HG03457 (cell line): ENCODE measurements around the gene STON1.
"Not testable (repeated sequence)": the region's sequence is repeated elsewhere in the genome, so short reads cannot be mapped to it uniquely, and the experiment has no call there.

Experiments
- ATAC-seq: cut with Tn5 transposase; IDR thresholded peaks from one replicate; pipeline ENCODE4 v1.9.1; 2021; ENCODE audit warnings: moderate number of reproducible peaks; ENCODE audit not compliant: unreplicated experiment

Gene STON1

DNA sequence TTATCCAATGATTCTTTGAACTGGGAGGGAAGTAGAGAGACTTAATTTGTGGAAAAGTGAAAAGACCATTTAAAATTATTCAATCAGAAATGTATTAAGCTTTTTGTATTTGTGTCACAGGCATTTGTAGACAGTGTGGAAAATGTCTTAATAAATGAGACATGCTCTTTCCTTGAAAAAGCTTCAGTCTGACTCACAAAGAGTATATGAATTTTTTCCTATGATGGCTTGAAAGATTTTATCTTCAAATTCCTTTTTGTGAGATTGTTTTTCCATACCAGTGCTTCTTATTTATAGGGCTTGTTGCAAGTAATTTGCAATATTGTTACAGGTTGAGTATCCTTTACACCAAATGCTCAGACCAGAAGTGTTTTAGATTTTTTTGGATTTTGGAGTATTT is 39.5 kb downstream of the STON1 start:
- ATAC-seq: no peak

DNA sequence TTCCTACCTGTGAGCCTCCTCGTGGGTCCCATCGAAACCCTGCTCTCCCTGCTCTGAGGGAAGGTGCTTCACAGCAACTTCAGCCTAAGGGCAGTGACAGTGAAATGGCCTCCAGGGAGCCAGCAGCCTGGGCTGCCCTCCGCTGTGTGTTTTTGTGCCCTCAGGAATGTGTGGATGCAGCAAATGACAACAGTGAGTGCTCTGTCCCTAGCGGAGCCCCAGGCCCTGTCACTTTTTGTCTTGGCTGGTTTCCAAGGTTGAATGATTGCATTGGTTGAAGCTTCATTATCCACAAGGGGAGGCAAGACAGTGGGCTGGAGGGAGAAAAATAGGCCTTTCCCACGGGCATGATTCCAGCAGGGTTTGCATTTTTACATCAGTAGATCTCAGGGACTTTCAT is 42.9 kb downstream of the STON1 start:
- ATAC-seq: no peak

DNA sequence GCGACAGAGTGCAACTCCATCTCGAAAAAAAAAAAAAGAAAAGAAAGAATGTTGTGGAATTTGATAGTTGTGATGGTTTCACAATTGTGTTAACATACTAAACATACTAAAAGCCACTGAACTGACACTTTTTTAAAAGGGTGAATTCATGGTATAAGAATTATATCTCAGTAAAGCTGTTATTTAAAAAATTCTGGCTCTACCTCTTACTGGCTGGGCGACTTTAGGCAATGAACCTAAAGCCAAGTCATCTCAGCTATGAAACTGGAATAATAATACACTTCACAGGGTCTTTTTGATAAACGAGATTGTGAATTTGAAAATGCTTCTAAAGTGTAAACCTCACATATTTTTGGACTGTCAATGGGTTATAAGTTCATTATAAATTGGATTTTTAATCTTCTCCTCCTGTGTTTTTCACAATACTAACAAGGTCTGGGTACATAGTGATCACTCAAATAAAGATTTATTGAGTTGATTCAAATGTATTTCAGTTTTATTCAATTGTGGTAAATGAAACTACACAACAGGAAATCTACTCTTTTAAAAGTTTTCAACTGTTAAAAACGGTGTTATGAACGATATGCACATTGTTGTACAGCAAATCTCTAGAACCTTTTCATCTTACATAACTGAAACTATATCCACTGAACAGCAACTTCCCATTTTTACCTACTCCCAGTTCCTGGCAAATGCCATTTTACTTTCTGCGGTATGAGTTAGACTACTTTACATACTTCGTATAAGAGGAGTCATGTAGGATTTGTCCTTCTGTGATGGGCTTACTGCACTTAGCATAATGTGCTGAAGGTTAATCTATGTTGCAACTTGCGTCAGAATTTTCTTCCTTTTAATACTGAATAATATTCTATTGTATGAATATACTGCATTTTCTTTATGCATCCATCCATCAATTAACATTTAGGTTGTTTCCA is 44.7 kb downstream of the STON1 start:
- no peak for ATAC-seq

DNA sequence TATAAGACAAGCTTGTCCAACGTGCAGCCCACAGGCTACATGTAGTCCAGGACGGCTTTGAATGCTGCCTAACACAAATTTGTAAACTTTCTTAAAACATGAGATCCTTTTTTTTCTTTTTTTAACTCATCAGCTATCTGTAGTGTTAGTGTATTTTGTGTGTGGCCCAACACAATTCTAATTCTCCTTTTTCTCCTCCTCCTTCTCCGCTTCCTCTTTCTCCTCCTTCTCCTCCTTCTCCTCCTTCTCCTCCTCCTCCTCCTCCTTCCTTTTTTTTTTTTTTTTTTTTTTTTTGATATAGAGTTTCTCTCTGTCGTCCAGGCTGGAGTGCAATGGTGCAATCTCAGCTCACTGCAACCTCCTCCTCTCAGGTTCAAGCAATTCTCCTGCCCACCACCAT is 48.4 kb downstream of the STON1 start:
- no peak for ATAC-seq

DNA sequence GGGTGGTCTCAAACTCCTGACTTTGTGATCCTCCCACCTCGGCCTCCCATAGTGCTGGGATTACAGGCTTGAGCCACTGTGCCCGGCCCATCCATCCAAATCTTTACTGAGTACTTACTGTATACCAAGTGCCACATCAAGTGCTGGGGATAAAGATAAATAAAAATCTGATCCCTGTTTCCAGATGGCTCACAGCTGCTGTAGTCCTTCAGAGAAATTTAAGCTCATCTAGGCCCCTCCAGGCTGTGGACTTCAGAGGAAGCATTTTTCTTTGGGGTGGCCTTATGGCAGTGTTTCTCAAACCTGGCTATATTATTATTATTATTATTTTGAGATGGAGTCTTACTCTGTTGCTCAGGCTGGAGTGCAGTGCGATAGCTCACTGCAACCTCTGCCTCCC is 54.0 kb downstream of the STON1 start:
- no peak for ATAC-seq

DNA sequence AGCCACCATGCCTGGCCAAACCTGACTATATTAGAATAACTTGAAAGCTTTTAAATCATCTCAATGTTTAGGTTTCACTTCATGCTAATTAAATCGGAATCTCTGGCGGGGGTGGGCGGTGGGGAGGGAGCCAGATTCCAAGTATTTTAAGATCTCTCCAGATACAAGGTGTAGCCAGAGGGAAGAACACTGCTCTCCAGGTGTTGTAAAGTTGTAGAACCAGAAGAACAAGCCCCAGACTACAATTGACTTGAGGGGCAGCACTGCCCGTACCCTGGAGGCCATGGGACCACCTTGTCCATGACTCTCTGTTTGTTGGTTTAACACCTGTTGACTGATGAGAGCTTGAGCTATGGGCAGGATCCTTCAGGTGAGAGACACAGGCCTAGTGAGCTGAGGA is 54.6 kb downstream of the STON1 start:
- no peak for ATAC-seq

DNA sequence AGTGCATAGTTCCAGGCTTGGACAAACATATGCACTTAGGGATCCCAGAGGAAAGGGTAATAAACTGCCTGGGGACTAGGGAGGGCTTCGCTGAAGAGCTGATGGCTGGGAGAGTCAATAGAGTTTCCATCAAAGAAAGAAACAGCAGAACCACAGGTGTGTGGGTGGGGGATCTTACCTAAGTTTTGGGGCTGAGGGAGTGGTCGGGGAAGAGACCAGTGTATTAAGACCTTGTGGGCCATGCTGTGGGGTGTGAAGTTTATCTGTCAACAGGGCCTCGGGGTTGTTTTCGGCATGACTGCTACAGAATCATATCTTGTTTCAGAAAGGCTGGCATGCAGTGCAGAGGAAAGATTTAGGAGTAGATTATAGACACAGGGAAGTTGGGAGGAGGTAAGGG is 56.5 kb downstream of the STON1 start:
- no peak for ATAC-seq

DNA sequence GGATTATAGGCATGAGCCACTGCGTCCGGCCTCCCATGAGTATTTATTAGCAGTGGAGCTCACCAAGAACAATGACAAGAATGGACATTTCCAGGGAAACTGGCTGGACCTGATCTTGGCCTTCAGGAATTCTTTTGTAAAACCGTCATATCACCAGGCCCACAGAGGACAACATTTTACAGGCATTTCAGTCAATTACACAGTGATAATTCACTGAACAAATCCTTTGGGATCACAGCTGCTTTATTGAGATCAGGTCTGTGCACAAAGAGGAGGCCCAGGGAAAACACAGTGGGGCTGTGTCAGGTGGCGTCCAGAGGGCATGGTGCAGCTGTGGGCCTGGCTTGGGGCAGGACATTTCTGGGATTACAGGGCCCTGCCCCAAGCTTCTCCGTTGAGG is 57.6 kb downstream of the STON1 start:
- ATAC-seq: no peak

DNA sequence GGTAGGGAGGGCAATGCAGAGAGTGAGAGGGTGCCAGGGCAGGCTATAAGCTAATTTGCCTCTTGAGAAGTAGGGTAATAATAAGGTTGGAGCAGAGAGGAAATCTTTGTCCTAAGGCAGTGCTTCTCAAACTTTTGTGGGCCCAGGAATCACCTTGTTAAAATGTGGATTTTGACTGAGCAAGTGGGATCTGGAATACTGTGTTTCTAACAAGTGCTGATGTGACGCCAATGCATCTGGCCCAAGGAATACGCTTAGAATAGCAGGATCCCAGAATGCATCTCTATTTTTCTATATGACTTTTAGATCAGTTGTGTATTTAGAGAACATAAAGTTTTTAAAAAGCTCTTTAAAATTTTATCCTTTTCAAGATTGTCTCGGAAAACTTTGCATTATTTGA is 58.0 kb downstream of the STON1 start:
- no peak for ATAC-seq

DNA sequence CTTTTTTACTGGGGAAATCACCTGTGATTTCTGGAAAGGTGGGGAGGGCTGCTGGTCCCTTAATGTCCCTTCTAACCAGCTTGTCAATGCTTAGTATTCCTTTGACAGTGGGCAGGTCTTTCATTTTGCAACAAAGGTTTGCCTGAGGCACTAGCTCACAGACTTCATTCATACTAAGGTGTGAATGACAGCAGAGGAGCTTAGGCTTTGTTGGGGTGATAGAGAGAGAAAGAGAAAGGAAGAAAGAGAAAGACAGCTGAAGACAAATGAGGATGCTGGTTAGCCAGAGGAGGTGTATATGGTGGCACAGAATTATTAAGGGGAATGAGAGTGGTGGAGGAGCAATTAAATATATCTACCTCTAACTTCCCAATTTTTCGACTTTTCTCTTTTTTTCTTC is 58.8 kb downstream of the STON1 start:
- ATAC-seq: no peak

DNA sequence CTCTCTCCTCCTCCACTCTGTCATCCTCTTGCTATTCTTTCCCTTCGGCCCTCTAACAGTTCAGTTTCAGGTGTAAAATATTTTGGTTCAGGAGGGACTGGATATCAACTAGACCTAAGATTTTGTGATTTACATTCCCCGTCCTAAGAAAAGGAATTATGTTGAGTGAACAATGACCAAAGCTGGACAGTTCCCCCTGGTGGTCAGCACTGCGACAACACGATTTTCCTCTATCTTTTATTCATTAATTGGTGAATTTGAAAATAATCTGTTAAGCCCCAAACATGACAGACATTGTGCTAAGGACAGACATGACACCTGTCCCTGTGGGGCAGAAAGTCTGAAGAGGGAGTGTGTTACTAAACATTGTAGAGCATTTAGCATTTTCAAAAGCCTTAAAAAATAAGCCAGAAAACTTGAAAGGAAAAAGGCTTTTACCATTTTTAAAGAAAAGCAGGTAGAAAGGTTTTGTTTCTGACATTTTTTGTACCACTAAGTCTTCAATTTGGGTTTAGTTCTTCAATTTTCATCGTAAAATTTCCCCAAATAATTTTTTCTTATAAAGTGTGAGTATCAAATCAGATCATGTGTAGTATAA is 59.3 kb downstream of the STON1 start:
- no peak for ATAC-seq

DNA sequence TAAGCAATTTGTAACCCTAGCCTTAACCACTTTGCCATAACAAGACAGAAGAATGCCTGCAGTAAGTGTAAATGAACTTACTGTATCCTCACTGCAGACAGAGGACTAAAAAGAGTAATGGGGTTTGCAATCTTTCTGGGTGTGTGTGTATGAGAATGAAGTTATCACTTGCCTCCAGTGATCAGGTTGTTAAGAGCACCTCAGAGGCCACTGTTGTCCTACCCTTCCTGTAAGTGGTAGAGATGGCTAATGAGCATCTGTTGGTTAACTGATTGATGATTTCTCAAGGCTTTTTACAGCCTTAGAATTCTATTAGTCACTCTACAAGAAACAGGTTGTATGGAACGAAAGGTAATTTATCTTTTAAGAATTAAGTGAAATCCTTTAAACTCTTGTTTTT is 60.1 kb downstream of the STON1 start:
- no peak for ATAC-seq

DNA sequence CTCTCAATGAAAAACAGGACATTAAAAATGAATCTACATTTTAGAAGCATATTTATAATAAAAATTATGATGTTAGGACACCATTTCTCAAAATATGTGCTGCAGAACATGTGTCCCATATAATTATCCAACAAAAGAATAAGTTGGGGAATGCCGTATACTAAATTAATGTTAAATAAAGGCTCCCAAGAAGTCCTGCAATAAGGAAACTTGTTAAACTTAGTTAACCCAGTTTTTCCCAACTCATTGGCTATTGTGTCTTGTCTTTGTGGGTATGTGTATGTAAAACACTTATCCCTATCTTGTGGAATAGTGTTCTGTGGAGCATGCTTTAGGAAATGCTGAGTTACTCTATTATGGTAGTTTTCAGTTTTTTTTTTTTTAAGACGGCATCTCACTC is 62.1 kb downstream of the STON1 start:
- ATAC-seq: no peak

DNA sequence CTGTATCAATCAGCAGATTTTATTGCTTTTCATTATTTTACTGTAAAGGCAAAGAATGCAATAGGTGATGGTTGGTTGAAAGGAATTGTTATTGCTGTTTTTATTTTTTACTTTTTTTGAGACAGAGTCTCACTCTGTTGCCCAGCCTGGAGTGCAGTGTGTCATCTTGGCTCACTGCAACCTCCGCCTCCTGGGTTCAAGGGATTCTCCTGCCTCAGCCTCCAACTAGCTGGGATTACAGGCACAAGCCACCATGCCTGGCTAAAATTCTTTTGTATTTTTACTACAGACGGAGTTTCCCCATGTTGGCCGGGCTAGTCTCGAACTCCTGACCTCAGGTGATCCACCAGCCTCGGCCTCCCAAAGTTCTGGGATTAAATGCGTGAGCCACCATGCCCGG is 66.8 kb downstream of the STON1 start:
- ATAC-seq: not testable (repeated sequence)

DNA sequence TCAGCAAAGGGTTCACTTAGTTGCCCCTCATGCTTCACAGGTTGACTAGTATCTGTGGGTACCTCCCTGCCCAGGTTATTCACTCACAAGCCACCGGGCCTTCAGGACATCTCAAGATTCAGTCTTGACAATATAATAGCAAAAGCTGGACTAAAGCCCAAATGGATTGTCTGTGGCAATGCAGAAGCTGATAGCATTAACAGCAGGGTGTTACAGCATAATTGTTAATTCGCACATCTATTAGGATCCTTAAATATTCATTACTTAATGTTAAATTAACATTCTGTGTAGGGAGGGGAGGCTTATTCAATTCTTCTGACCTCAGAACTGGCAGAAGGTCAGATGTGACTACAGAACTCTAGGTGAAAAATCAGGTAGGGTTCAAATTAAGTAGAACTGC is 67.5 kb downstream of the STON1 start:
- no peak for ATAC-seq

DNA sequence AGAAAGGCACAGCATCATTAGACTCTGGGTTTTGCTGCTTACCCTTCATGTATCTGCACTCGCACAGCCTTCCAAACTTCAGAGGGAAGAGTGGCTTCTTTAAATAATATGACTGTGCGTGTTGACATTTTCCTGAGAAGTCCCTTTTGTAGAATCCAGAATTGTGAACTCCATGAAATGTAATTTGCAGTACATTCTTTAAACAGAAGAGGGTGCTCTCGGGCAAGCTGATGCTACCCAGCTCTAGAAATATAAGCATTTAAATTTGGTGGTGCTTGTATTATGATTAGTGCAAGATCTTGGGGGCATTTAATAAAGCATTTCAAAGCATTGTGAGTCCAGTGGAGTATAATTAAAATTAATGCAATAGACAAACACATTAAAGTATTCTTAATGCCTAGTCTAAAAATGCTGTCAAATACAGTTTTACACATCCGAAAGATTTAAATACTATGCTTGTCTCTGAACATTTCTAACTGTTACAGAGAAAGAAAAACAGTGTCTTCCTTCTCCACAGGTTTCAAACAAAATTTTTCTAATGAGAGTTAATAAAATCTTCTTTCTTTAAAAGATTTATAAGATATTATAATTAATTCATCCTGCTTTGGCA is 70.4 kb downstream of the STON1 start:
- ATAC-seq: no peak

DNA sequence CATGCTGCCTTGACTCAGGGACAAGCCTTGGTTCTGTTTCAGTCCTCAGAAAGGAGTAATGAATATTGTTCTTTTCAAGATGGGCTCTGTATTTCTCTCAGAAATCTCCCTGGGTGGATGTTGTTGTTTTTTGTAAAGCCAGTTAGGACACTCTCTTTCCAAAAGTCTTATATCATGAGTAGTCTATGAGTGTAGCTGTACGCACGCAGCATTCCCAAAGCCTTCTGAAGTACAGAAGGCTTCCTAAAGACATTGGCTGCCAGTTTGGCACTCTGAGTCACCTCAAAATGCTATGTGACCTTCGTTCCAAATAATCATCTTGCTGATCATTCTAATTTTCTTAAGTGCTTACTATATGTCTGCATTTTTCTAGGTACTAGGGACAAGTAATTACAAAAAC is 71.0 kb downstream of the STON1 start:
- no peak for ATAC-seq

DNA sequence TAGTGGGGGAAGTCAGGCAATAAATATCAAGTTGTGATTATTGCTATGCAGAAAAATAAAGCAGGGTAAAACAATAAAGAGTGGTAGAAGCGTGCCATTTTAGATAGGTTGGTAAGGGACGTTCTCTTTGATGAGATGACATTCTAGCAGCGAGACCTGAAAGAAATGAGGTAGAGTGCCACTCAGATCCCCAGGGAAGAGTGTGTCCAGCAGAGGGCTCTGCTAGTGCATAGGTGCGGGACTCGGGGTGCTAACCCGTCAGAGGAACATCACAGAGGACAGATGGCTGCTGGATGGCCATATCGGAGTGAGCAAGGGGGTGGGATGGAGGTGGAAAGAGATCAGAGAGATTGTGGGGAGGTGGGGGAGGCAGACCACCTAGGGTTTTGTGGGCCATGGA is 71.4 kb downstream of the STON1 start:
- no peak for ATAC-seq

DNA sequence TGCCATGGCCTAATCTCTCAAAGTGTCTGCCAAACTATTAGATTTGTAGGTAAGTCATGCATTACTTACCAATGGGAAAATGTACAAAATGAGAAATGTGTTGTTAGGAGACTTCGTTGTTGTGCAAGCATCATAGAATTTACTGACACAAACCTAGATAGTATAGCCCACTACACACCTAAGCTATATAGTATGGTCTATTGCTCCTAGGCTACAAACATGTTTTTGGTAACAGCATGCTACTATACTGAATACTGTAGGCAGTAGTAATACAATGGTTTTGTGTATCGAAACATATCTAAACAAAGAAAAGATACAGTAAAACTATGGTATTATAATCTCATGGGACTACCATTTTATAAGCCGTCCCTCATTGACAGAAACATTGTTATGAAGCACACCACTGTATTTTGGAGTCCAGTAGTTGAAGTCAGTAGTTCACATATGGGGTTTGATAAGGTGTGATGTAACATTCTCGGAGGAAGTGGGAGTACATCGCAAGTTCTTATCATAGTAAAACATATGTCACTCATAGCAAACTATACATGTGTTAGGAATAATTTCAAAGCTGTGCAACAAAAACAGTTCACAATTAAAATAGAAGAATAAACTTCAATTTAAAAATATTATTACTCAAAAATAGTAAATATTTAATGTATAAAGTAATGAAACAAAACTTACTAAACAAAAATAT is 75.7 kb downstream of the STON1 start:
- no peak for ATAC-seq

DNA sequence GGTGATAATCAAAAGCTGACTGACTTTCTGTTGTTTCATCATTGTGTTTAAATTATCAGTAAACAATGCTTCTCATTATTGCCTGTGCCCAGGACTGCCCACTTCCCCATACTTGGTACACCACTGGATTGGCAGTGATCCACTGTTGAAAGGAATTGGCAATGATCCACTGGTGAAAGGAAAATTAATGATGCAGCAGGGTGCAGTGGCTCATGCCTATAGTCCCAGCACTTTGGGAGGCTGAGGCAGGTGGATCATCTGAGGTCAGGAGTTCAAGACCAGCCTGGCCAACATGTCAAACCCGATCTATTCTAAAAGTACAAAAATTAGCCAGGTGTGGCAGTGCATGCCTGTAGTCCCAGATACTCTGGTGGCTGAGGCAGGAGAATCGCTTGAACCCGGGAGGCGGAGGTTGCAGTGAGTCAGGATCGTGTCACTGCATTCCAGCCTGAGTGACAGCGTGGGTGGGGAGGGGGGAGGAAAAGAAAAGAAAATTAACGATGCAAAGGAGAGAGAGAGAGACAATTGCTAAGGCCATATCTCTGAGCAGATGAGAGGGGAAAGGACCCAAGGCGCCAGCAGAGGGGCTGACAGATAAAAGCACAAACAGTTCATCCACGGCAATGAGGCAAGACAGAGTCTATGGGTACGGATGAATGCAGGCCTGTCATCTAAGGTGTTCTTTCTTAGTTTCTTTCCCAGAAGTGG is 77.5 kb downstream of the STON1 start:
- no peak for ATAC-seq

DNA sequence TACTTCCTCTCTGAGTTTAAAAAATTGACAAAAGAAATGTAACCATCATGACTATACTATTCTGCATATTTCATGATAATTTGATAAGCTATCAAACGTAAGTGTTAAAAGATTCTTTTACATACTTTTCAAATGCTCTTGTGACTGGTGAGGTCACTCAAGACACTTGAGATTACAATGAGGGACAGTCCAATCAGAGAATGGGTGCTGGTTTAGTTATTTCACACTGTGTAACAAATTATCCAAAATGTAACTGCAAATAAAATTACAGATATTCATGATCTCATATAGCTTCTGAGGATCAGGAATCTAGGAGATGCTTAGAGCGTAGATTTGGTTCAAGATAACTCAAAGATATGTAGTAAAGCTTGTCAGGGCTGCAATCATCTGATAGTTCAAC is 83.3 kb downstream of the STON1 start:
- ATAC-seq: no peak
